H1 (cell line): ENCODE data around the gene SPATA7. TPM values are rescaled to one million over a fixed set of nuclear protein-coding genes. Genes with fewer than 3 reads are reported as not detected.

Experiments used
- CTCF ChIA-PET: fragments of 300-600 bp; sonication (Branson Sonifier 250); formaldehyde crosslinking; loops from one replicate; lab custom pipeline; 2021; ENCODE audit not compliant: partially characterized antibody; lab: Charles Lee
- POLR2A ChIA-PET: fragments of 300-600 bp; sonication (Branson Sonifier 250); formaldehyde crosslinking; loops from one replicate; lab custom pipeline; 2021; ENCODE audit warnings: inconsistent platforms; ENCODE audit not compliant: partially characterized antibody; lab: Charles Lee
- DNase-seq, 2 experiments: peaks; one replicate each; pipeline versions ENCODE4 v3.0.0 to v3.0.0-alpha.2; 2010 to 2022; ENCODE audit warnings: low spot score in 2 of 2, low read depth in 1 of 2, mixed read lengths in 1 of 2
- FAIRE-seq: peaks from 2 replicates; lab custom pipeline; 2011; peaks lifted over from hg19 to GRCh38; lab: Jason Lieb, UNC
- H2AFZ ChIP-seq: 2 replicates; pipeline ENCODE4 v1.8.1; 2012; ENCODE audit warnings: low read length, inconsistent platforms
- H2AK5ac ChIP-seq: 2 replicates; pipeline ENCODE4 v1.6.1; 2013; ENCODE audit warnings: low read depth, low read length
- H2BK120ac ChIP-seq: replicated peaks from 2 replicates; pipeline ENCODE3; 2013; ENCODE audit warnings: low read depth, low read length, inconsistent platforms
- H2BK12ac ChIP-seq: 2 replicates; pipeline ENCODE4 v1.6.1; 2013; ENCODE audit warnings: low read depth, low read length
- H2BK15ac ChIP-seq: 2 replicates; pipeline ENCODE4 v1.6.1; 2013; ENCODE audit warnings: low read length
- H2BK20ac ChIP-seq: 2 replicates; pipeline ENCODE4 v1.6.1; 2013; ENCODE audit warnings: low read length
- H2BK5ac ChIP-seq: 2 replicates; pipeline ENCODE4 v1.6.1; 2013; ENCODE audit warnings: low read depth, low read length
- H3K14ac ChIP-seq: 2 replicates; pipeline ENCODE4 v1.6.1; 2013; ENCODE audit warnings: inconsistent platforms; ENCODE audit not compliant: insufficient read length
- H3K18ac ChIP-seq: 2 replicates; pipeline ENCODE4 v1.6.1; 2013; ENCODE audit warnings: low read length; ENCODE audit errors: extremely low read depth
- H3K23ac ChIP-seq: 2 replicates; pipeline ENCODE4 v1.6.1; 2013; ENCODE audit warnings: inconsistent platforms; ENCODE audit not compliant: insufficient read length
- H3K23me2 ChIP-seq: 2 replicates; pipeline ENCODE4 v1.6.1; 2013; ENCODE audit warnings: low read depth, low read length
- H3K27ac ChIP-seq: 2 replicates; pipeline ENCODE4 v1.6.1; 2011; ENCODE audit warnings: low read depth, low read length, inconsistent platforms
- H3K27me3 ChIP-seq, 4 experiments: replicated peaks in 1 of 4; 1 replicate in 1 of 4; 2 replicates in 3 of 4; pipeline versions ENCODE4 v1.6.1 to v1.8.1; 2011 to 2013; ENCODE audit warnings: low read length in 3 of 4, mild to moderate bottlenecking in 3 of 4, inconsistent platforms in 2 of 4, mixed read lengths in 2 of 4, moderate library complexity in 1 of 4; ENCODE audit not compliant: control insufficient read depth in 3 of 4, insufficient read depth in 3 of 4; ENCODE audit errors: extremely low read depth in 1 of 4
- H3K36me3 ChIP-seq, 4 experiments: 2 replicates each; pipeline versions ENCODE4 v1.6.1 to v1.8.1; 2011 to 2013; ENCODE audit warnings: mild to moderate bottlenecking in 4 of 4, low read length in 3 of 4, moderate library complexity in 2 of 4, control low read depth in 1 of 4, inconsistent platforms in 1 of 4; ENCODE audit not compliant: insufficient read depth in 4 of 4, control insufficient read depth in 2 of 4
- H3K4ac ChIP-seq: replicated peaks from 2 replicates; pipeline ENCODE3; 2013; ENCODE audit warnings: low read length, low read depth, mixed read lengths, inconsistent platforms; ENCODE audit not compliant: insufficient read length
- H3K4me1 ChIP-seq, 4 experiments: replicated peaks in 1 of 4; 1 replicate in 1 of 4; 2 replicates in 3 of 4; pipeline versions ENCODE4 v1.6.1 to v1.8.1; 2011 to 2013; ENCODE audit warnings: low read length in 3 of 4, inconsistent platforms in 2 of 4, mixed read lengths in 1 of 4; ENCODE audit not compliant: insufficient read depth in 4 of 4, control insufficient read depth in 3 of 4
- H3K4me2 ChIP-seq, 2 experiments: 2 replicates each; pipeline versions ENCODE4 v1.6.1 to v1.8.1; 2011 to 2013; ENCODE audit warnings: low read depth in 2 of 2, low read length in 2 of 2, control low read depth in 1 of 2, inconsistent platforms in 1 of 2, mild to moderate bottlenecking in 1 of 2; ENCODE audit not compliant: insufficient read depth in 1 of 2
- H3K4me3 ChIP-seq, 4 experiments: fragments of 200-600, 300-600 bp in 1 of 4; sonication (generic), shearing (Covaris generic), sonication (Bioruptor Twin) in 1 of 4; 2 replicates each; pipeline versions ENCODE4 v1.5.1 to v1.8.1; 2011 to 2016; ENCODE audit warnings: low read length in 4 of 4, low read depth in 3 of 4, control low read depth in 2 of 4, inconsistent platforms in 2 of 4, mild to moderate bottlenecking in 2 of 4, mixed read lengths in 1 of 4, moderate library complexity in 1 of 4; ENCODE audit not compliant: insufficient read depth in 2 of 4; ENCODE audit errors: extremely low read depth in 1 of 4
- H3K56ac ChIP-seq: replicated peaks from 2 replicates; pipeline ENCODE3; 2013; ENCODE audit warnings: low read depth, mild to moderate bottlenecking, mixed read lengths, low read length, inconsistent platforms; ENCODE audit not compliant: insufficient read length
- H3K79me1 ChIP-seq: 2 replicates; pipeline ENCODE4 v1.6.1; 2013; ENCODE audit warnings: low read depth, low read length, control low read depth
- H3K79me2 ChIP-seq, 2 experiments: 2 replicates each; pipeline versions ENCODE4 v1.6.1 to v1.8.1; 2012 to 2013; ENCODE audit warnings: low read length in 2 of 2, mild to moderate bottlenecking in 2 of 2, inconsistent platforms in 1 of 2; ENCODE audit not compliant: insufficient read depth in 2 of 2, control insufficient read depth in 1 of 2
- H3K9ac ChIP-seq, 4 experiments: replicated peaks in 1 of 4; 1 replicate in 1 of 4; 2 replicates in 3 of 4; pipeline versions ENCODE4 v1.6.1 to v1.8.1; 2011 to 2013; ENCODE audit warnings: low read depth in 3 of 4, low read length in 3 of 4, control low read depth in 2 of 4, mild to moderate bottlenecking in 2 of 4, moderate library complexity in 2 of 4, inconsistent platforms in 1 of 4; ENCODE audit errors: extremely low read depth in 1 of 4
- H3K9me3 ChIP-seq, 2 experiments: 2 replicates each; pipeline versions ENCODE4 v1.6.1 to v1.8.1; 2012 to 2013; ENCODE audit warnings: mild to moderate bottlenecking in 2 of 2, moderate library complexity in 2 of 2, control low read depth in 1 of 2, inconsistent platforms in 1 of 2, low read depth in 1 of 2, low read length in 1 of 2, mixed read lengths in 1 of 2; ENCODE audit not compliant: insufficient read depth in 2 of 2
- H4K20me1 ChIP-seq, 2 experiments: replicated peaks in 1 of 2; 2 replicates each; pipeline versions ENCODE3 to v1.8.1; 2011 to 2013; ENCODE audit warnings: inconsistent platforms in 2 of 2, low read length in 2 of 2, mild to moderate bottlenecking in 1 of 2; ENCODE audit not compliant: insufficient read depth in 2 of 2, control insufficient read depth in 1 of 2
- H4K5ac ChIP-seq: 2 replicates; pipeline ENCODE4 v1.6.1; 2013; ENCODE audit warnings: low read length, low read depth, mixed read lengths, inconsistent platforms; ENCODE audit not compliant: insufficient read length
- H4K8ac ChIP-seq: 2 replicates; pipeline ENCODE4 v1.8.0; 2013; ENCODE audit warnings: mild to moderate bottlenecking, moderate library complexity, low read length, inconsistent platforms; ENCODE audit not compliant: insufficient read depth; ENCODE audit errors: extremely low read depth
- H4K91ac ChIP-seq: replicated peaks from 2 replicates; pipeline ENCODE3; 2013; ENCODE audit warnings: low read length, mixed read lengths, inconsistent platforms; ENCODE audit not compliant: insufficient read length
- BACH1 ChIP-seq: IDR thresholded peaks from 2 replicates; pipeline ENCODE4 v1.6.1; 2012; ENCODE audit warnings: low read length, improper control_type of control experiment
- CTCF ChIP-seq, 3 experiments: IDR thresholded peaks; 1 replicate in 2 of 3; 2 replicates in 1 of 3; pipeline versions ENCODE4 v1.5.1 to v1.6.1; 2011; ENCODE audit warnings: low read length in 3 of 3, mild to moderate bottlenecking in 3 of 3, inconsistent platforms in 2 of 3, low read depth in 1 of 3, moderate library complexity in 1 of 3; ENCODE audit not compliant: insufficient read depth in 1 of 3; ENCODE audit errors: control extremely low read depth in 1 of 3
- WGBS, 2 experiments: shearing (Covaris generic) in 1 of 2; methylation state at CpG; one replicate each; pipeline versions ENCODE4 v1.1.6 to v1.1.7; 2013 to 2015; ENCODE audit warnings: low lambda C conversion rate in 2 of 2, mixed read lengths in 2 of 2, inconsistent platforms in 1 of 2, low coverage in 1 of 2, missing lambda C conversion rate in 1 of 2; ENCODE audit not compliant: insufficient replicate concordance in 2 of 2, insufficient coverage in 1 of 2, insufficient read length in 1 of 2; ENCODE audit errors: extremely low coverage in 1 of 2, missing lambda C conversion rate in 1 of 2; 5-methylcytosine and 5-hydroxymethylcytosine counted together
- polyA plus RNA-seq, 7 experiments: library from polyadenylated mRNA; depleted of rRNA in 3 of 7; stranded (reverse) in 5 of 7; unstranded in 2 of 7; fragments of >200 nt in 5 of 7; fragments of 200-250 nt in 2 of 7; gene quantifications; 1 replicate in 5 of 7; 2 replicates in 1 of 7; 4 replicates in 1 of 7; pipeline versions ENCODE4 v1.2.1 to v1.2.3, GENCODE V29; 2011 to 2013; ENCODE audit warnings: missing spikeins in 2 of 7, mixed read lengths in 2 of 7
- total RNA-seq: library from RNA; stranded (reverse); fragmentation: NEBNext Ultra II Directional; extraction: Animal tissue kit (Norgen Biotek cat#: 25700); gene quantifications from 2 replicates; pipeline ENCODE4 v1.2.1, GENCODE V29; 2021

Gene SPATA7
- total and polyA plus RNA-seq, 2 of the 8 experiments (the other 6 are each of a cell fraction or from before 2014, with no cell fraction given), result 3.8 to 6.7 TPM

GRCh38 chr14:88354358-88354757 lies 31.1 kb upstream of the SPATA7 start:
- CTCF ChIA-PET, result interaction anchor here (1.2 kb wide), 1 partner anchor 9 kb away, joined by 3 read pairs; no protein-coding TSS in a partner anchor
- no peak overlapping the region for H4K5ac ChIP-seq
- H3K27ac ChIP-seq, result no peak overlapping the region
- no peak overlapping the region for H2BK120ac ChIP-seq
- no peaks in the 10 kb centered on the region for H3K27me3 ChIP-seq
- no peak for DNase-seq
- no peak overlapping the region for H2BK5ac ChIP-seq
- no peak overlapping the region for H2AK5ac ChIP-seq
- no peaks in the 10 kb centered on the region for H4K20me1 ChIP-seq
- TF ChIP-seq BACH1, result no peak
- no peak for TF ChIP-seq CTCF (IDR thresholded peaks at IDR 0.05; ENCODE audit: control extremely low read depth in 1 of 3, insufficient read depth in 1 of 3, low read depth in 1 of 3, low read length in 3 of 3)
- no peak overlapping the region for H3K4ac ChIP-seq
- H2BK12ac ChIP-seq, result no peak overlapping the region
- no peak overlapping the region for H3K9ac ChIP-seq
- H3K56ac ChIP-seq, result no peak overlapping the region
- no peaks in the 10 kb centered on the region for H3K79me1 ChIP-seq
- no peak overlapping the region for H3K4me3 ChIP-seq
- H3K18ac ChIP-seq, result no peak overlapping the region
- no peaks in the 10 kb centered on the region for H3K79me2 ChIP-seq
- H3K36me3 ChIP-seq, result no peaks in the 10 kb centered on the region
- H3K23me2 ChIP-seq, result no peaks in the 10 kb centered on the region
- H2BK20ac ChIP-seq, result no peak overlapping the region
- no peak overlapping the region for H2BK15ac ChIP-seq
- no peak overlapping the region for H3K14ac ChIP-seq
- WGBS, 2 experiments, result 72% methylated on average over 3 of the region's 3 CpGs; no CpG with 5 or more reads in 1 of the 2 experiments
- no peak overlapping the region for H3K4me2 ChIP-seq
- H4K91ac ChIP-seq, result no peak overlapping the region
- H3K9me3 ChIP-seq, result no peaks in the 10 kb centered on the region
- POLR2A ChIA-PET, result no interaction called here
- no peak overlapping the region for H2AFZ ChIP-seq
- no peak for FAIRE-seq
- H3K4me1 ChIP-seq, result no peaks in the 10 kb centered on the region; a peak in 1 of 7 replicates
- no peak overlapping the region for H3K23ac ChIP-seq
- H4K8ac ChIP-seq, result no peak overlapping the region
